HepG2 (cell line): ENCODE results near the gene ESYT1. TPM values are rescaled to one million over a fixed set of nuclear protein-coding genes. Genes with fewer than 3 reads are reported as not detected.

Experiments used
- EP300 ChIP-seq, 3 experiments: sonication (generic) in 1 of 3; formaldehyde crosslinking in 1 of 3; IDR thresholded peaks; 2 replicates each; pipeline versions ENCODE4 v1.5.1 to v1.6.1; 2011 to 2020; ENCODE audit warnings: low read depth in 2 of 3, low read length in 2 of 3, borderline replicate concordance in 1 of 3, improper control_type of control experiment in 1 of 3, mild to moderate bottlenecking in 1 of 3, missing genetic modification reagents in 1 of 3, moderate library complexity in 1 of 3
- ETV6 ChIP-seq: sonication (generic); formaldehyde crosslinking; conservative IDR thresholded peaks from 2 replicates; pipeline ENCODE4 v1.4.0; 2020; ENCODE audit warnings: missing genetic modification reagents
- FOXK1 ChIP-seq: sonication (generic); formaldehyde crosslinking; IDR thresholded peaks from 2 replicates; pipeline ENCODE4 v1.4.0; 2020; ENCODE audit warnings: low read depth, missing genetic modification reagents, borderline replicate concordance
- HCFC1 ChIP-seq: fragments of 150-350 bp; IDR thresholded peaks from 2 replicates; pipeline ENCODE4 v1.6.1; 2014; ENCODE audit warnings: low read depth, low read length
- MTF2 ChIP-seq: sonication (generic); formaldehyde crosslinking; IDR thresholded peaks from 2 replicates; pipeline ENCODE4 v1.5.0; 2020; ENCODE audit warnings: missing genetic modification reagents, borderline replicate concordance
- MXD4 ChIP-seq: IDR thresholded peaks from 2 replicates; pipeline ENCODE4 v1.6.1; 2016; ENCODE audit warnings: mild to moderate bottlenecking, missing biosample characterization, missing genetic modification reagents
- MYC ChIP-seq: sonication (generic); formaldehyde crosslinking; IDR thresholded peaks from 2 replicates; pipeline ENCODE4 v1.9.0; 2021; ENCODE audit warnings: missing genetic modification reagents, borderline replicate concordance
- POLR2A ChIP-seq, 2 experiments: IDR thresholded peaks; 2 replicates each; pipeline ENCODE4 v1.6.1; 2011; ENCODE audit warnings: low read depth in 2 of 2, low read length in 2 of 2, mild to moderate bottlenecking in 1 of 2, moderate library complexity in 1 of 2; ENCODE audit not compliant: insufficient read depth in 1 of 2
- PRPF4 ChIP-seq: fragments of 200-400 bp; formaldehyde crosslinking; IDR thresholded peaks from 2 replicates; pipeline ENCODE4 v1.6.1; 2016; ENCODE audit warnings: low read length, low read depth; ENCODE audit not compliant: poor library complexity, severe bottlenecking
- SOX13 ChIP-seq, 3 experiments: fragments of 450-650 bp in 1 of 3; sonication (generic) in 1 of 3; formaldehyde crosslinking in 1 of 3; IDR thresholded peaks in 2 of 3; conservative IDR thresholded peaks in 1 of 3; 2 replicates each; pipeline versions ENCODE4 v1.5.0 to v1.6.1; 2016 to 2020; ENCODE audit warnings: antibody characterized with exemption in 1 of 3, mild to moderate bottlenecking in 1 of 3, missing compliant biosample characterization in 1 of 3, missing genetic modification reagents in 1 of 3, moderate library complexity in 1 of 3
- SOX5 ChIP-seq: IDR thresholded peaks from 2 replicates; pipeline ENCODE4 v1.6.1; 2016; ENCODE audit warnings: borderline replicate concordance
- SSRP1 ChIP-seq: IDR thresholded peaks from 2 replicates; pipeline ENCODE4 v1.6.1; 2016; ENCODE audit warnings: control low read depth
- ZBTB20 ChIP-seq: sonication (generic); formaldehyde crosslinking; IDR thresholded peaks from 2 replicates; pipeline ENCODE4 v1.8.1; 2023; ENCODE audit warnings: missing genetic modification reagents, low read depth, mild to moderate bottlenecking, borderline replicate concordance
- ZBTB26 ChIP-seq: IDR thresholded peaks from 2 replicates; pipeline ENCODE4 v1.6.1; 2016; ENCODE audit warnings: missing compliant biosample characterization, missing genetic modification reagents, borderline replicate concordance
- ZFP36L1 ChIP-seq: sonication (generic); formaldehyde crosslinking; IDR thresholded peaks from 2 replicates; pipeline ENCODE4 v1.8.0; 2022; ENCODE audit warnings: mild to moderate bottlenecking, missing genetic modification reagents, moderate library complexity
- ZNF24 ChIP-seq: fragments of 450-650 bp; IDR thresholded peaks from 2 replicates; pipeline ENCODE4 v1.6.1; 2017; ENCODE audit warnings: antibody characterized with exemption, mild to moderate bottlenecking
- ZNF275 ChIP-seq: sonication (generic); formaldehyde crosslinking; IDR thresholded peaks from 2 replicates; pipeline ENCODE4 v1.8.0; 2022; ENCODE audit warnings: missing genetic modification reagents, mild to moderate bottlenecking, inconsistent platforms, borderline replicate concordance
- ZNF569 ChIP-seq: sonication (generic); formaldehyde crosslinking; IDR thresholded peaks from 2 replicates; pipeline ENCODE4 v1.5.0; 2020; ENCODE audit warnings: mild to moderate bottlenecking, missing genetic modification reagents, moderate library complexity, borderline replicate concordance
- ZNF607 ChIP-seq: sonication (generic); formaldehyde crosslinking; IDR thresholded peaks from 2 replicates; pipeline ENCODE4 v1.5.1; 2020; ENCODE audit warnings: missing genetic modification reagents, mild to moderate bottlenecking, borderline replicate concordance
- ZNF784 ChIP-seq: sonication (generic); formaldehyde crosslinking; IDR thresholded peaks from 2 replicates; pipeline ENCODE4 v1.5.1; 2020; ENCODE audit warnings: missing genetic modification reagents, mild to moderate bottlenecking, borderline replicate concordance
- ZNF878 ChIP-seq: sonication (generic); formaldehyde crosslinking; IDR thresholded peaks from 2 replicates; pipeline ENCODE4 v1.8.1; 2023; ENCODE audit warnings: mild to moderate bottlenecking, missing genetic modification reagents, moderate library complexity
- ZSCAN25 ChIP-seq: sonication (generic); formaldehyde crosslinking; IDR thresholded peaks from 2 replicates; pipeline ENCODE4 v1.8.0; 2022; ENCODE audit warnings: mild to moderate bottlenecking, missing genetic modification reagents
- polyA plus RNA-seq, 8 experiments: library from polyadenylated mRNA; depleted of rRNA in 3 of 8; stranded (reverse) in 7 of 8; unstranded in 1 of 8; fragments of >200 nt; fragmentation: Illumina TruSeq in 4 of 8; extraction: Trizol in 4 of 8; gene quantifications; 2 replicates each; pipeline versions ENCODE4 v1.2.1 to v1.2.3, GENCODE V29; 2011 to 2016; ENCODE audit warnings: low read depth in 4 of 8, missing spikeins in 1 of 8, mixed read lengths in 1 of 8; ENCODE audit not compliant: insufficient read depth in 1 of 8
- total RNA-seq, 5 experiments: library from RNA; depleted of rRNA; stranded (reverse); fragments of >200 nt; fragmentation: Illumina TruSeq; extraction: Trizol; gene quantifications; 2 replicates each; pipeline ENCODE4 v1.2.3, GENCODE V29; 2016; ENCODE audit warnings: low read depth in 1 of 5

Gene ESYT1
- total and polyA plus RNA-seq, 2 of the 13 experiments (the other 11 are each of a cell fraction or from before 2014, with no cell fraction given): 66.9 to 71.0 TPM

GRCh38 chr12:56127888-56128669 lies at the start of gene ESYT1 (continued):
- no peak for TF ChIP-seq ZNF784 (CRISPR knock-in tag)
- peak; percentile 63 for TF ChIP-seq ZFP36L1 (CRISPR knock-in tag)
- peak; percentile 68 for TF ChIP-seq MYC (CRISPR knock-in tag)
- TF ChIP-seq ZNF24: no peak
- TF ChIP-seq ZNF878 (CRISPR knock-in tag): 0 out of 2 replicates have a peak, but pooled peaks have one; percentile 20
- no peak for TF ChIP-seq PRPF4
- no peak for TF ChIP-seq MTF2 (CRISPR knock-in tag)
- peak; percentile 41; the same call in 1 of the 2 replicates for TF ChIP-seq ZBTB26
- peak; percentile 34 for TF ChIP-seq MXD4
- no peak for TF ChIP-seq ZNF275 (CRISPR knock-in tag)
- TF ChIP-seq SOX5: 0 out of 2 replicates have a peak, but pooled peaks have one; percentile 11
- TF ChIP-seq ZBTB20 (CRISPR knock-in tag): peak; percentile 19; the same call in 1 of the 2 replicates
- TF ChIP-seq POLR2A (IDR thresholded peaks at IDR 0.05; ENCODE audit: insufficient read depth in 1 of 2, low read depth in 2 of 2, low read length in 2 of 2): peak; percentile 90 to 96
- no peak for TF ChIP-seq SOX13 (IDR thresholded peaks at IDR 0.05)
- TF ChIP-seq SOX13 (CRISPR knock-in tag; conservative IDR thresholded peaks at IDR 0.05 in 1 of 2, IDR thresholded peaks at IDR 0.05 in 1 of 2): peak in 1 of 2 experiments; percentile 13; a peak in 1 of 4 replicates
- peak; percentile 47; the same call in 1 of the 2 replicates for TF ChIP-seq ZNF607 (CRISPR knock-in tag)
- TF ChIP-seq ETV6 (CRISPR knock-in tag): no peak
- TF ChIP-seq HCFC1: no peak
- TF ChIP-seq EP300 (IDR thresholded peaks at IDR 0.05; ENCODE audit: low read depth in 2 of 2, low read length in 2 of 2): no peak
- TF ChIP-seq EP300 (CRISPR knock-in tag; IDR thresholded peaks at IDR 0.05; ENCODE audit: borderline replicate concordance): peak; percentile 36; the same call in 1 of the 2 replicates
- TF ChIP-seq ZNF569: 0 out of 2 replicates have a peak, but pooled peaks have one; percentile 33
- no peak; the same call in 1 of the 2 replicates for TF ChIP-seq FOXK1 (CRISPR knock-in tag)
- TF ChIP-seq ZSCAN25 (CRISPR knock-in tag): no peak
- no peak for TF ChIP-seq SSRP1 (CRISPR knock-in tag)
